Measurements from ENCODE around the gene SOWAHC.
A peak's percentile ranks its signal among the peaks of the same experiment; 100 is the strongest.
"Not testable (repeated sequence)": the region's sequence is repeated elsewhere in the genome, so short reads cannot be mapped to it uniquely, and the experiment has no call there.

Gene SOWAHC

DNA sequence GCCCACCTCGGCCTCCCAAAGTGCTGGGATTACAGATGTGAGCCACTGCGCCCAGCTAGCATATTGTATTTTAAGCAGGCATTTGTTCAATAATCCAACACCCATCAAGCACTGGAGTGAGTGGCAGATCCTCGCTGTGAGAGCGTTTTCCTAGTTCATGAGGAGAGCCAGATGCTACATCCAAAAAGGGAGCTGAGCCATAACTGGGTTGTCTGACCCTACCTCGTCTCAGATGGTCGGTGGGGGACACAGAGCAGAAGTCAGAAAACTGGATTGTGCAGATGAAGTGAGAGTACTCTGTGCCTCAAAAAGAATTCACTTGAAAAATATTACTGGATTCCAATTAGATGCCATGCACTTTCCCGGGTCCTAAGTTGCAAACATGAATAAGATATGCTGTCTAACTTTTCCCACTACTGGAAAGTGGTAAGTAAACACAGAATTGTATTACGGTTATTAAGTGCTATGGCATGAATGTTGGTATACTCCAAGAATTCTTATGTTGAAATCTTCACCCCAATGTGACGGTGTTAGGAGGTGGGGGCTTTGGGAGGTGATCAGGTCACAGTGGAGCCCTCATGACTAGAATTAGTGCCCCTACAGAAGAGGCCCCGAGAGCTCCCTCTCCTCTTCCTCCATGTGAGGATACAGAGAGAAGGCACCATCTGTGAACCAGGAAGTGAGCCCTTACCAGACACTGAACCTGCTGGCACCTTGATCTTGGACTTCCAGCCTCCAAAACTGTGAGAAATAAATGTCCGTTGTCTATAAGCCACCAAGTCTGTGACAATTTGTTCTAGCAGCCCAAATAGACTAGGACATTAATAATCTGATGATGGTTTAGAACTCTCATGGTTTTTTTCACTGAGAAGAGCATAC lies 21.5 kb downstream of the SOWAHC start:
- no peaks in the 10 kb centered on the region for H3K36me3 ChIP-seq (ENCODE audit: control insufficient read depth, insufficient read depth, low read length, severe bottlenecking)
- no peaks in the 10 kb centered on the region for H3K9me3 ChIP-seq (ENCODE audit: control insufficient read depth, low read length)
- DNase-seq (ENCODE audit: low read depth), result no peak
- peaks cover 34% of the 10 kb centered on the region for H3K4me1 ChIP-seq (ENCODE audit: control insufficient read depth, insufficient read depth, low read length)
- H3K9ac ChIP-seq (ENCODE audit: low read length), result peak overlapping the region; percentile 5
- no peak overlapping the region for H3K4me3 ChIP-seq (ENCODE audit: low read length)
- H3K27me3 ChIP-seq (replicated peaks; ENCODE audit: control insufficient read depth, insufficient read depth, low read length), result no peaks in the 10 kb centered on the region

DNA sequence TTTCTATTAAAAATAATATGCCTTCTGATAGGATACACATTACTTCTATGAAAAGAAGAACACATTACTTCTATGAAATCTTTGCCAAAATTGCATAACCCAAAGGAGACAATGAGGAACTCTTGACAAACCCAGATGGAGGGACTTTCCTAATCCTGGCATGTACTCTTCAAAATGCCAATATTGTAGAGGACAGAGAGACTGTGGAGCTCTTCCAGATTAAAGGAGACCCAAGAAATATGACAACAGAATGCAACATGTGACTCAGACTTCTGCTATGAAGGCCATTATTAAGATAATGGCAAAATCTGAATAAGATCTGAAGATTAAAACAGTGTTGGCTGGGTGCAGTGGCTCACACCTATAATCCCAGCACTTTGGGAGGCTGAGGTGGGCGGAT lies 22.2 kb downstream of the SOWAHC start:
- Histone ChIP-seq H3K9ac (ENCODE audit: low read length) (no peak overlapping the region), H3K4me3 (ENCODE audit: low read length) (no peak overlapping the region), H3K4me1 (ENCODE audit: control insufficient read depth, insufficient read depth, low read length) (peaks cover 34% of the 10 kb centered on the region), H3K9me3 (ENCODE audit: control insufficient read depth, low read length) (no peaks in the 10 kb centered on the region), H3K27me3 (replicated peaks; ENCODE audit: control insufficient read depth, insufficient read depth, low read length) (no peaks in the 10 kb centered on the region), H3K36me3 (ENCODE audit: control insufficient read depth, insufficient read depth, low read length, severe bottlenecking) (no peaks in the 10 kb centered on the region)
- no peak for DNase-seq (ENCODE audit: low read depth)

DNA sequence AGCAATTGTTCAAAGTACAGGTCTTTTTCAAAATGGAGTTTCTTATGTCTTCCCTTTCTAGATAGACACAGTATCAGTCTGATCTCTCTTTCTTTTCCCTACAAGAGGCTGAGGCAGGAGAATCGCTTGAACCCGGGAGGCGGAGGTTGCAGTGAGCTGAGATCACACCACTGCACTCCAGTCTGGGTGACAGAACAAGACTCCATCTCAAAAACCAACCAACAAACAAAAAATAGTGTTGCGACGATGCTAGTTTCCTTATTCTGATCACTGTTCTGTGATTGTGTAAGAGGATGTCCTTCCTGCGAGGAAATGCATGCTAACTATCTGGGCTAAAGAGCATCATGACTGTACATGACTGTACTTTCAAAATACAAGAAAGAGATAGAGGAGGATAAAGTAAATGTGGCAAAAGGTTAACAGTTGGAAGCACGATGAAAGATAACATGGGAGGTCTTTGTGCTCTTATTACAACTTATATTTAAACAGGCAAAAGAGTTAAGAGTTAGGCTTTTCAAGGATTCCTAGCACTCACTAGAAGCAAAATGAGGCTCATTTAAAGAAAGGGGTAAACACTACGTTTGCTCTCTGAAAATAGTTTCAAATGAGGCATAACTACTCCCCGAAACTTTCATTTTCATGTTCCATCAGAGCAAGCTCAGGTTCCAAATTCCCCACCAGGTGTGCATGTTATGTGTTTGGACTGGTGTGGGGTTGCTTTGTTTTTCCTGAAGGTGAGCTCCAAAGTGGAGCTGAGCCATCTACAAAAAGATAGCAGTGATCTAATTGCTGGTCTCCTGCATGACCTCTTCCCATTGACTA lies 23.8 kb downstream of the SOWAHC start:
- H3K9me3 ChIP-seq (ENCODE audit: control insufficient read depth, low read length), result no peaks in the 10 kb centered on the region
- H3K4me3 ChIP-seq (ENCODE audit: low read length), result peak overlapping the region; percentile 11
- H3K9ac ChIP-seq (ENCODE audit: low read length), result peak overlapping the region; percentile 52
- H3K27me3 ChIP-seq (replicated peaks; ENCODE audit: control insufficient read depth, insufficient read depth, low read length), result no peaks in the 10 kb centered on the region
- H3K36me3 ChIP-seq (ENCODE audit: control insufficient read depth, insufficient read depth, low read length, severe bottlenecking), result no peaks in the 10 kb centered on the region
- DNase-seq (ENCODE audit: low read depth), result peak; percentile 37
- peaks cover 27% of the 10 kb centered on the region for H3K4me1 ChIP-seq (ENCODE audit: control insufficient read depth, insufficient read depth, low read length)

DNA sequence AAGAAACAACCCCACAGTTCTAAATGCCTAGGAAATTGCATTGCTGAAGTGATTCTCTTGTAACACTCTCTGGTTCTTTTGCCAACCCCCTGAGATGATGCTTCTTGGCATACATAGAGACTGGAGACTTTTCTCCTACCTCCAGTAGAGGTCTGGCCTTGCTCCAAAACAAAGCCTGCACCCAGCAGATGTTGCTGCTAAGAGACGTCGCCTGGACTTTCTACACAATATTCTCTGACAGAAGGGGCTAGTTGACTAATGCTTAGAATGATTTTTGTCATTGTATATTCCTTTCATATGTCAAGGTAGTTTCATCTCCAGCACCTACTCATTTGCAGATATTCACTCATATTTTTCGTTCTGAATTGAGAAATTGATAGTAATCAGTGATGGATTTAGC lies 24.6 kb downstream of the SOWAHC start:
- Histone ChIP-seq H3K36me3 (ENCODE audit: control insufficient read depth, insufficient read depth, low read length, severe bottlenecking) (no peaks in the 10 kb centered on the region), H3K9ac (ENCODE audit: low read length) (peak overlapping the region; percentile 52), H3K4me1 (ENCODE audit: control insufficient read depth, insufficient read depth, low read length) (peaks cover 27% of the 10 kb centered on the region), H3K9me3 (ENCODE audit: control insufficient read depth, low read length) (no peaks in the 10 kb centered on the region), H3K27me3 (replicated peaks; ENCODE audit: control insufficient read depth, insufficient read depth, low read length) (no peaks in the 10 kb centered on the region), H3K4me3 (ENCODE audit: low read length) (no peak overlapping the region)
- no peak for DNase-seq (ENCODE audit: low read depth)

DNA sequence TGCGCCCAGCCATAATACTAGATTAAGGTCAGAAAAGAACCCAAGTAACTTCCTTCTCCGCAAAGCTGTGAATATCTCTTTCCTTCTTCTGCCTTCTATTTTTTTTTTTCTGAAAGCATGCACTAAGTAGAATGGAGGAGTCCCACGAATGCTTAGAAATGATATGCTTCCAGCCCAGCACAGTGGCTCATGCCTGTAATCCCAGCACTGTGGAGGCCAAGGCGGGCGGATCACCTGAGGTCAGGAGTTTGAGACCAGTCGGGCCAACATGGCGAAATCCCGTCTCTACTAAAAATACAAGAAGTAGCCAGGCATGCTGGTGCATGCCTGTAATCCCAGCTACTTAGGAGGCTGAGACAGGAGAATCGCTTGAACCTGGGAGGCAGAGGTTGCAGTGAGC lies 25.8 kb downstream of the SOWAHC start:
- H3K4me1 ChIP-seq (ENCODE audit: control insufficient read depth, insufficient read depth, low read length), result peaks cover 37% of the 10 kb centered on the region
- DNase-seq (ENCODE audit: low read depth); H3K36me3 ChIP-seq (ENCODE audit: control insufficient read depth, insufficient read depth, low read length, severe bottlenecking); H3K27me3 ChIP-seq (replicated peaks; ENCODE audit: control insufficient read depth, insufficient read depth, low read length); H3K9ac ChIP-seq (ENCODE audit: low read length); H3K9me3 ChIP-seq (ENCODE audit: control insufficient read depth, low read length); H3K4me3 ChIP-seq (ENCODE audit: low read length): not testable (repeated sequence)

DNA sequence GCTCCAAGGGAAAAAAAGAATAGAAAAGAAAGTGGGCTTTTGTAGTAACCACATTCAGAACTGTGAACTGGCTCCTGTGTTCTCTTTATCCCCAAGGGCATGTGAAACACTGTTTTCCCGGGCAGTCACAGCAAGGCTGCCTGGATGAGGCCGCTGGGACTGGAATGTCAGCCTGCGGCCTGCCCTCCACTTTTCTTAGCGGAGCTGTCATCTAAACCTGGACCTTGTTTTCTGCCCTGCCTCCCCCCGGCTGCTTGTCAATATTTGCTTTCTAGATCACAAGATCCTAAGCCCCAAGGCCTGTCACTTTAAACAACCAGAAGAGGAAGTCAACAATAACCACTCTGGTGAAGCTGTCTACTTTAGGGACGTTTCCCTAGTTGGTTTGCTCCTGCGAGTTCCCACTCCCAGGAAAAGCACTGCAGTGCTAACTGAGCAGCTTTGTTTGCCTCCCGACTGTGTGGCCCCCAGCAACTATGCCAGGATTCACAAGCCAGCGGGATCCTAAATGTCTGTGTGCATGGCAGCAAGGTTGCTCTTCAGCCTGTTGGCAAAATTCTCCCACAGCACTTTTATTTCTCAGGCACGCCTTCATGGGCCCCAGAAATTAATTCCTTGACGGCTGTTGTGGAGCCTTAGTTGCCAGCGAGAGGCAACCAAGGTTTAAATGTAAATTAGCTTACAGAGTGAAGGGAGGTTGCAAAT lies 30.6 kb downstream of the SOWAHC start:
- Histone ChIP-seq H3K27me3 (replicated peaks; ENCODE audit: control insufficient read depth, insufficient read depth, low read length) (no peaks in the 10 kb centered on the region), H3K4me3 (ENCODE audit: low read length) (peak overlapping the region; percentile 63), H3K4me1 (ENCODE audit: control insufficient read depth, insufficient read depth, low read length) (peaks cover 35% of the 10 kb centered on the region), H3K9me3 (ENCODE audit: control insufficient read depth, low read length) (no peaks in the 10 kb centered on the region), H3K9ac (ENCODE audit: low read length) (peak overlapping the region; percentile 82), H3K36me3 (ENCODE audit: control insufficient read depth, insufficient read depth, low read length, severe bottlenecking) (no peaks in the 10 kb centered on the region)
- DNase-seq (ENCODE audit: low read depth), result peak; percentile 28

DNA sequence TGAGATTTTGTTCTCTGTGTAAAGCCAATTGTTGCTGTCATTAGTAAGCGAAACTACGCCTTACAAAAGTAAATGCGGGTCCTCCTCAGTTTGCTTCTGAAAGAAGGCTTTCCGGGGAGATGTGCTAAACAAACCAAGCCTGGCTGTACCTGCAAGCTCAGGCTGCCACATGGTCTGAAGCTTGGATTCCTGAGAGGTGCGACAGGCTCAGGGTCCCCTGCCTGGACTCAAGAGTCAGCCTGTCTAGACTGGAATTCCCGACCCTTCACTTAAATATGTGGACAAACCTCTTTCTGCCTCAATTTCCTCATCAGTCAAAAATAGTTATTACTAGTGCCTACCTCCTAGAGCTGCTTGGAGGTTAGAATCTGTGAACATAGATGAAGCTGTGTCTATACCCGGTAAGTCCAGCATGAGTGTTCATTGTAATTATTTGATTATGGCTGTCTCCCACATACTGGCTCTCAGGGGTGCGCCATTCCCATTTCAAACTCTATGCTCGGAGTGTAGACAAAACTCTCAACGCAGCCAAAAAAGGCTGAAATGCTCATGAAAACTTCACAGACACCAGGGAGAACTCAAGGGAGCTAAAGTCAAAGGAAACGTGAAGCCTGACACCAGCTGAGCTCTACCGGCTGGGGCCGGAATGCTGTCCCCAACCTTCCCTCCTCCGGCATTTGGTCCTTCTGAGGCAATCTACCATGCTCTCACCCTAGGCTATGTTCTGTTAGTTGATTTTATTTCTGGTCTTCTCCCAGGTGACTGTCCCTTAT lies 31.4 kb downstream of the SOWAHC start:
- no peak for DNase-seq (ENCODE audit: low read depth)
- H3K9me3 ChIP-seq (ENCODE audit: control insufficient read depth, low read length), result no peaks in the 10 kb centered on the region
- no peak overlapping the region for H3K4me3 ChIP-seq (ENCODE audit: low read length)
- no peaks in the 10 kb centered on the region for H3K27me3 ChIP-seq (replicated peaks; ENCODE audit: control insufficient read depth, insufficient read depth, low read length)
- no peak overlapping the region for H3K9ac ChIP-seq (ENCODE audit: low read length)
- peaks cover 42% of the 10 kb centered on the region for H3K4me1 ChIP-seq (ENCODE audit: control insufficient read depth, insufficient read depth, low read length)
- H3K36me3 ChIP-seq (ENCODE audit: control insufficient read depth, insufficient read depth, low read length, severe bottlenecking), result no peaks in the 10 kb centered on the region

DNA sequence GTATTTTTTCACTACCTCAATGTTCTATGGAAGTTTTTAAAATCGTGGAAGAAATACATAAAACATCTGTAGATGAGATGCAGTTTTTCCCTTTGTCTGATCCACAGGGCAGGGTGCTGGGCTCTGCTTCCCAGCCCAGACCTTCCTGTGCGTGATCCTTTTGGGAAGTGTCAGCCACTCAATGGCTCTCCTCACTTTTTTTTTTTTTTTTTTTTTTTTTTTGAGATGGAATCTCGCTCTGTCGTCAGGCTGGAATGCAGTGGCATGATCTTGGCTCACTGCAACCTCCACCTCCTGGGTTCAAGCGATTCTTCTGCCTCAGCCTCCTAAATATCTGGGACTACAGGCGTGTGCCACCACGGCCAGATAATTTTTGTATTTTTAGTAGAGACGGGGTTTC lies 32.8 kb downstream of the SOWAHC start:
- H3K4me1 ChIP-seq (ENCODE audit: control insufficient read depth, insufficient read depth, low read length), result peaks cover 52% of the 10 kb centered on the region
- no peak overlapping the region for H3K9ac ChIP-seq (ENCODE audit: low read length)
- no peaks in the 10 kb centered on the region for H3K9me3 ChIP-seq (ENCODE audit: control insufficient read depth, low read length)
- DNase-seq (ENCODE audit: low read depth), result no peak
- no peaks in the 10 kb centered on the region for H3K27me3 ChIP-seq (replicated peaks; ENCODE audit: control insufficient read depth, insufficient read depth, low read length)
- no peaks in the 10 kb centered on the region for H3K36me3 ChIP-seq (ENCODE audit: control insufficient read depth, insufficient read depth, low read length, severe bottlenecking)
- H3K4me3 ChIP-seq (ENCODE audit: low read length), result no peak overlapping the region

DNA sequence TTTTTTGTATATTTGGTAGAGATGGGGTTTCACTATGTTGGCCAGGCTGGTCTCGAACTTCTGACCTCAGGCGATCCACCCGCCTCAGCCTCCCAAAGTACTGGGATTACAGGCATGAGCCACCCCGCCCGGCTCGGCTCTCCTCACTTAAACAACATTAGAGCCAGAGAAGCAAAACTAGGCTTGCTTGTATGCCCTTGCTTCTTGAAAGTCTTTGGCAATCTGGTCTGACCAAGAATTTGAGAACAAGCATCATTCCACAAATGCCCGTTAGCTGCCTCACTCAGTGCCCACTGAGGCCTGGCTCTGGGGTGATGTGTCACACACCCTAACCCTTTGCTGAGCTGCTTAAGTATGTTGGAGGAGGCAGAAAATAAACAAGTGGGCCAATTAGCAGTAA lies 33.5 kb downstream of the SOWAHC start:
- peak overlapping the region; percentile 57 for H3K9ac ChIP-seq (ENCODE audit: low read length)
- DNase-seq (ENCODE audit: low read depth), result peak; percentile 73

DNA sequence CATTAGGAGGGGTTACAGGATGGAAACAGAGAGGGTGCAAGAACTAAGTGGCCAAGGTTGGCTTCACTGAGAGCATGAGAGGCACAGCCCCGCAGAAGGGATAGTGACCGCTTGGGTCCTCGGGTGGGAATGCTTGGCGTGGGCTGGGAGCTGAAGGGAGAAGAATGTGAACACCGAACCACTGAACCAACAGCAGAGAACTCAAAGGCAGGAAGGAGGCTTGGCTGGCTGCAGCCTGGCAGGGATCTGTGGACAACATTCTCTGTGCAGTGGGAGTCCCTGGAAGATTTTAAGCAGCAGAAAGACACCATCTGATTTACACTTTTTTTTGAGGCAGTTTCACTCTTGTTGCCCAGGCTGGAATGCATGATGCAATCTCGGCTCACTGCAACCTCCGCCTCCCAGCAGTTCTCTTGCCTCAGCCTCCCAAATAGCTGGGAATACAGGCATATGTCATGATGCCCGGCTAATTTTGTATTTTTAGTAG lies 33.9 kb downstream of the SOWAHC start:
- peak overlapping the region; percentile 20 for H3K4me3 ChIP-seq (ENCODE audit: low read length)
- no peaks in the 10 kb centered on the region for H3K36me3 ChIP-seq (ENCODE audit: control insufficient read depth, insufficient read depth, low read length, severe bottlenecking)
- H3K9ac ChIP-seq (ENCODE audit: low read length), result peak overlapping the region; percentile 57
- H3K4me1 ChIP-seq (ENCODE audit: control insufficient read depth, insufficient read depth, low read length), result peaks cover 52% of the 10 kb centered on the region
- peak; percentile 48 for DNase-seq (ENCODE audit: low read depth)
- no peaks in the 10 kb centered on the region for H3K9me3 ChIP-seq (ENCODE audit: control insufficient read depth, low read length)
- no peaks in the 10 kb centered on the region for H3K27me3 ChIP-seq (replicated peaks; ENCODE audit: control insufficient read depth, insufficient read depth, low read length)

More for the DNA sequence above, 33.5 kb downstream of the SOWAHC start:
- Histone ChIP-seq H3K4me1 (ENCODE audit: control insufficient read depth, insufficient read depth, low read length) (peaks cover 52% of the 10 kb centered on the region), H3K36me3 (ENCODE audit: control insufficient read depth, insufficient read depth, low read length, severe bottlenecking) (no peaks in the 10 kb centered on the region), H3K27me3 (replicated peaks; ENCODE audit: control insufficient read depth, insufficient read depth, low read length) (no peaks in the 10 kb centered on the region), H3K4me3 (ENCODE audit: low read length) (peak overlapping the region; percentile 20), H3K9me3 (ENCODE audit: control insufficient read depth, low read length) (no peaks in the 10 kb centered on the region)

All from adipocyte (in vitro differentiated cells).